Neural cell (in vitro differentiated cells): ENCODE results near the gene GLS. TPM values are rescaled to one million over a fixed set of nuclear protein-coding genes. Genes with fewer than 3 reads are reported as not detected.

Experiments
- H2AFZ ChIP-seq: fragments of 200-600, 300-800 bp; sonication (generic), shearing (Covaris generic); 2 replicates; pipeline ENCODE4 v1.6.0; 2014; ENCODE audit warnings: low read depth, mild to moderate bottlenecking, antibody characterized with exemption, low read length, moderate library complexity
- H3F3A ChIP-seq: fragments of 200-600 bp; shearing (Covaris generic); 2 replicates; pipeline ENCODE4 v1.6.1; 2016; ENCODE audit warnings: mild to moderate bottlenecking, moderate library complexity, mixed read lengths, antibody characterized with exemption, low read length; ENCODE audit not compliant: insufficient read depth, poor library complexity, severe bottlenecking
- H3K27ac ChIP-seq: fragments of 200-600, 300-800 bp; sonication (generic), shearing (Covaris generic); 2 replicates; pipeline ENCODE4 v1.5.1; 2014; ENCODE audit warnings: mild to moderate bottlenecking, low read length, moderate library complexity
- H3K27me3 ChIP-seq: fragments of 300-800, 200-600 bp; sonication (generic), shearing (Covaris generic); 2 replicates; pipeline ENCODE4 v1.6.0; 2014; ENCODE audit warnings: mild to moderate bottlenecking, low read depth, low read length, moderate library complexity; ENCODE audit not compliant: insufficient read depth
- H3K36me3 ChIP-seq: fragments of 300-800, 200-600 bp; sonication (generic), shearing (Covaris generic); 2 replicates; pipeline ENCODE4 v1.5.1; 2014; ENCODE audit warnings: mild to moderate bottlenecking, antibody characterized with exemption, low read length, moderate library complexity; ENCODE audit not compliant: insufficient read depth
- H3K4me2 ChIP-seq: fragments of 300-800, 200-600 bp; sonication (generic), shearing (Covaris generic); 2 replicates; pipeline ENCODE4 v1.6.0; 2014; ENCODE audit warnings: mild to moderate bottlenecking, low read length
- H3K4me3 ChIP-seq: fragments of 300-800, 200-600 bp; sonication (generic), shearing (Covaris generic); 2 replicates; pipeline ENCODE4 v1.5.1; 2014; ENCODE audit warnings: mild to moderate bottlenecking, low read length, moderate library complexity
- H3K79me2 ChIP-seq: fragments of 200-600 bp; shearing (Covaris generic); replicated peaks from 2 replicates; pipeline ENCODE4 v1.6.0; 2014; ENCODE audit warnings: mild to moderate bottlenecking, low read length, moderate library complexity; ENCODE audit not compliant: insufficient read depth
- H3K9ac ChIP-seq: fragments of 300-800, 200-600 bp; sonication (generic), shearing (Covaris generic); 2 replicates; pipeline ENCODE4 v1.6.1; 2016; ENCODE audit warnings: mild to moderate bottlenecking, low read length, mixed read lengths
- H3K9me2 ChIP-seq: fragments of 200-600 bp; shearing (Covaris generic); 2 replicates; pipeline ENCODE4 v1.6.1; 2016; ENCODE audit warnings: mild to moderate bottlenecking, low read length, mixed read lengths; ENCODE audit not compliant: insufficient read depth
- H3K9me3 ChIP-seq: fragments of 200-600, 300-800 bp; sonication (generic), shearing (Covaris generic); 2 replicates; pipeline ENCODE4 v1.6.1; 2016; ENCODE audit warnings: mild to moderate bottlenecking, mixed run types, low read length, moderate library complexity, mixed read lengths
- H4K20me1 ChIP-seq: fragments of 200-600 bp; shearing (Covaris generic); 2 replicates; pipeline ENCODE4 v1.6.1; 2016; ENCODE audit warnings: mild to moderate bottlenecking, mixed run types; ENCODE audit not compliant: insufficient read depth
- CTCF ChIP-seq: fragments of 450-650 bp; IDR thresholded peaks from 2 replicates; pipeline ENCODE4 v1.5.1; 2014; ENCODE audit warnings: antibody characterized with exemption, mild to moderate bottlenecking, moderate library complexity; ENCODE audit not compliant: poor library complexity, severe bottlenecking
- EP300 ChIP-seq: fragments of 450-650 bp; conservative IDR thresholded peaks from 2 replicates; pipeline ENCODE4 v1.6.1; 2014; ENCODE audit warnings: antibody characterized with exemption, mild to moderate bottlenecking, moderate library complexity; ENCODE audit not compliant: poor library complexity, severe bottlenecking
- EZH2 ChIP-seq: fragments of 200-600, 300-800 bp; shearing (Covaris generic), sonication (generic); IDR thresholded peaks from 2 replicates; pipeline ENCODE4 v1.6.1; 2014; ENCODE audit warnings: antibody characterized with exemption, low read length, borderline replicate concordance, mild to moderate bottlenecking; ENCODE audit not compliant: insufficient read depth, poor library complexity, severe bottlenecking
- MXI1 ChIP-seq: fragments of 450-650 bp; conservative IDR thresholded peaks from 2 replicates; pipeline ENCODE4 v1.6.1; 2014; ENCODE audit warnings: antibody characterized with exemption, mild to moderate bottlenecking; ENCODE audit not compliant: poor library complexity, severe bottlenecking
- POLR2AphosphoS5 ChIP-seq: IDR thresholded peaks from 2 replicates; pipeline ENCODE4 v1.6.1; 2012
- RAD21 ChIP-seq: fragments of 450-650 bp; conservative IDR thresholded peaks from 2 replicates; pipeline ENCODE4 v1.6.1; 2014; ENCODE audit warnings: antibody characterized with exemption, mild to moderate bottlenecking, moderate library complexity
- REST ChIP-seq: IDR thresholded peaks from 2 replicates; pipeline ENCODE4 v1.6.1; 2012; ENCODE audit warnings: borderline replicate concordance
- TAF1 ChIP-seq: IDR thresholded peaks from 2 replicates; pipeline ENCODE4 v1.6.1; 2012; ENCODE audit warnings: low read depth
- polyA plus RNA-seq: library from polyadenylated mRNA; depleted of rRNA; stranded (reverse); fragments of >200 nt; gene quantifications from 2 replicates; pipeline ENCODE4 v1.2.3, GENCODE V29; 2014

The GLS gene
- polyA plus RNA-seq, 1 donor from 2014 or later: 90.2 TPM

- no peaks in the 10 kb centered on the region for H3F3A ChIP-seq
- H3K79me2 ChIP-seq: no peaks in the 10 kb centered on the region
- H3K9ac ChIP-seq: no peak overlapping the region
- H4K20me1 ChIP-seq: no peaks in the 10 kb centered on the region
- H3K4me3 ChIP-seq: no peak overlapping the region
- no peaks in the 10 kb centered on the region for H3K9me3 ChIP-seq
- no peaks in the 10 kb centered on the region for H3K9me2 ChIP-seq
- H3K4me2 ChIP-seq: no peak overlapping the region
- H3K27me3 ChIP-seq: no peaks in the 10 kb centered on the region
- TF ChIP-seq EZH2 (no peak), RAD21 (no peak), POLR2AphosphoS5 (no peak), TAF1 (no peak), MXI1 (no peak), REST (no peak), EP300 (no peak), CTCF (no peak)
- no peak overlapping the region for H2AFZ ChIP-seq
- no peaks in the 10 kb centered on the region for H3K36me3 ChIP-seq
- no peak overlapping the region for H3K27ac ChIP-seq
Measured at GRCh38 chr2:190842606-190843104, 38.0 kb upstream of the GLS start.

- Histone ChIP-seq H3K4me3 (no peak overlapping the region), H2AFZ (no peak overlapping the region), H4K20me1 (no peaks in the 10 kb centered on the region), H3F3A (no peaks in the 10 kb centered on the region), H3K9me2 (no peaks in the 10 kb centered on the region), H3K9me3 (no peaks in the 10 kb centered on the region), H3K27me3 (no peaks in the 10 kb centered on the region), H3K79me2 (no peaks in the 10 kb centered on the region), H3K4me2 (no peak overlapping the region), H3K36me3 (no peaks in the 10 kb centered on the region), H3K27ac (no peak overlapping the region), H3K9ac (no peak overlapping the region)
- TF ChIP-seq POLR2AphosphoS5 (no peak), TAF1 (no peak), CTCF (no peak)
Measured at GRCh38 chr2:190843890-190844699, 36.5 kb upstream of the GLS start.
